HG02870 (cell line): ENCODE measurements around the gene FAM228B.

Source experiments
- ATAC-seq: cut with Tn5 transposase; IDR thresholded peaks from one replicate; pipeline ENCODE4 v1.9.1; 2021; ENCODE audit warnings: mild to moderate bottlenecking, moderate library complexity; ENCODE audit not compliant: unreplicated experiment

FAM228B gene

DNA sequence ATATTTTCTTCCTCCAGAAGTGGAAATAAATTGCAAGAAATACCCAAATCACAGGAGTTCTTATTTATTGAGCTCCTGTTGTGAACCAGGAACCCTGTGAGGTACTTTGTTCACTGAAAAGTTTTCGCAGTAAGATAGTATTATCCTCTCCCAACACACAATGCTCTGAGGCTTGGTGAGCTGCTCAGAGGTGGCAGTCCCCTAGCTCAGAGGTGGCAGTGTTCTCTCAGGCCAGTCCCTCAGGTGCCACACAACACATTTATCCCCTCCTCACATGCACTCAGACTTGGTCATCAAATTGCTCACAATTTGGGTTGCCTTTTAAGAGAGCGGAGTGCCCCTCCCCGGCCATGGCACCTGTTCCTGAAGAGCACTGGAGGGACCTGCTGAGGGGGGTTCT is 77.5 kb downstream of the FAM228B start:
- no peak for ATAC-seq

DNA sequence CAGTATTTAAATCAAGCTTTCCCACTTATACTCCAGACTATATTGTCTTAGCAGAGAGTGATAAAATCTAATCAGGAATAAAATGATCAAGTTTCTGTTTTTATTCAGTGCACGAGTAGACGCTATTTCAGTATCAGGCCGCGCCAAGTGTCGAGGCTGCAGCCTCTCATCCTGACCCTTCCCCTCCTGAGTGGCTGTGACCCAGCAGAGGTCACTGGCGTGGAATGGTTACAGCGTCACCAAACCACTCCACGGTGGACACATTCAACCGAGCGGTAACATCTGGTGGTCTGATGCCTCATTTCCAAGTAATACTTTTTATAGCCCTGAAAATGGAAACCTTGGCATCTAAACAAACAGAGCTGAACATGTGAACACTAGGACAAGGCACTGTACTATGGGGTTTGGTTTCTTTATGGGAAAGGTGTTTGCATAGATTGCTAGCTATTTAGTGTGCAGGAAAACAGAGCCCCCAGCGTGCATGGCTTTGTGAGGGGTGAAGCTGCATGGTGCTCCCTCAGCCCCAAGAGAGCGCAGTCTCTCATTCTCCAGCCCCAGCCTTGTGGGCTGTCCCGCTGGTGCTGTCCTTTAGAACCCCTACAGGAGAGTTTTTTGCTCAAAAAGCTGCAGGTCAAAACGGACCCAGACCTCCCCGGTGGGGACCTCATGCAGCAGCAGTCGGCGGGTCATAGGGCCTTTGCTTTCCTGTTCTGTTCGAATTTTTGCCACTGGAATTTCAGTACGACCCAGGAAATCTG is 79.9 kb downstream of the FAM228B start:
- no peak for ATAC-seq

- no peak for ATAC-seq
Measured at GRCh38 chr2:24203787-24204150, 80.5 kb downstream of the FAM228B start.

DNA sequence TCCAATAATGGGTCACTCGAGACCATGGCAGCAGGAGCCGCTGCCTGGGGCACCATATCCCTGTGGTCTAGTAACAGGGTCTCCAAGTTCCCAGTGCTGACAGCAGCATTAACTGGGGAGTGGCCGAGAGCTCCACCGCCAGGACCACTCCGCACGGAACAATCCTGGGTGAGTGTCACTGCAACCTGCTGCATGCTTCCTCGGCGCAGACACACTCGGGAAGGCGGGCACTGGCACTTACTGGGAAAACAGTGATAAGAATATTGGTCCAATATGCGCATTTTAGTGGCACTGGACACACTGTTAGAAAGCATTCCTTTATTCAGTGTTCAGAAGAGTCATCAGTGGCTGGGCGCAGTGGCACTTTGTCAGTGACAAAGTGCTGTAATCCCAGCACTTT is 81.2 kb downstream of the FAM228B start:
- ATAC-seq: no peak

GRCh38 chr2:24205131-24205530 is 81.9 kb downstream of the FAM228B start:
- ATAC-seq: no peak

DNA sequence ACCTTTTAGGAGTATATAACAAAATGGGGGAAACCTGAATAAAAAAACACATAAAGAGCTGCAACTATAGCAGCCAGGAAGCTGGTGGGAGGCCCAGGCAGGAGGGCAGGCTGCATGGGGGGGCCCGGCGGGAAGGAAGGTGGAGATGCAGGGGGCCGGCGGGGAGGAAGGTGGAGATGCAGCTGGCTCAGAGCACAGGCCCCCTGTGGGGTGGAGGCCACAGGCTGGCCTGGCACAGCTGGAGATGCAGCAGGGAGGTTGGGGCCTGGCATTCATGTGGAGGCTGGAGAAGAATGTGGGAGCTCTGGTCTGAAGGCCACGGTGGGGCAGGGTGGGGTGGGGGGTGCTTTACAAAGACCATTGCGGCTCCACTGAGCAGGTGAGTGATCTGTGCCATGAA is 83.0 kb downstream of the FAM228B start:
- ATAC-seq: no peak

DNA sequence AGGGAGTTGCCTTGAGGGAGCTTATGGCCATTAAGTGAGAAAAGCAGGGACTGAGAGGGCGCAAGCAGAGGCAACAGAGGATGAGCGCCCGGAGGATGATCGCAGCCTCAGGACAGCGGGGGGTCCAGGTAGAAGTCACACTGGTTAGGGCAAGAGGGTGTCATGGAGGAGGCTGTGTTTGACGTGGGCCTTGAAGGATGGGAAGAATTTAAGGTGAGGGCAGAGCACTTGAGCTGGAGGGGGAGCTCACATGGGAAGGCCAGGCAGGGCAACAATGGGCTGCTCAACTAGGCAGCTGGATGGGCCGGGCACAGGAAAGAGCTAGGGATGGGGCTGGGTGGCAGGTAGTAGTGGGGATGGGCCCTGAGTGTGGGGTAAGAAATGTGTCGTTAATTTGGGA is 83.4 kb downstream of the FAM228B start:
- ATAC-seq: no peak

DNA sequence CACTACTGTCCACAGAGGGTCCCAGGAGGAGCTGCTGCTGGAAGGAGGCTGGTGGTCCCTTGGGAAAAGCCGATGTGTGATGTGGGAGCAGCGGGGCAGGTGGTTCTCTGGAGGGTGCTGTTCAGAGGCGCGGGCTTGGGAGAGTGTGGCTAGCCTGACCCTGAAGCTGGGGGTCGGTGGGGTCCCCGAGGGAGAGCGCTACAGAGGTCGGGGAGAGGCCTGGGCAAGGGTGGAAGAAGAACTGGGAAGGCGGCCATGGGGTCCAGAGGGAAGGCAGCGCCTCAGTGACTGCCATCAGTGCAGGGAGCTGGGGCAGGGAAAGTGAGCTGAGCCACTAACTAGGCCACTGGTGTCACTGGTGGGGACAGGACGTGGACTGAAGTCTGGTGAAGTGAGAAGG is 84.1 kb downstream of the FAM228B start:
- ATAC-seq: no peak

GRCh38 chr2:24208490-24208889 is 85.2 kb downstream of the FAM228B start:
- no peak for ATAC-seq

GRCh38 chr2:24209389-24210105 is 86.3 kb downstream of the FAM228B start:
- no peak for ATAC-seq

- ATAC-seq: no peak
Measured at GRCh38 chr2:24210106-24210455, 86.8 kb downstream of the FAM228B start.

- ATAC-seq: no peak
Measured at GRCh38 chr2:24210723-24211122, 87.5 kb downstream of the FAM228B start.

- ATAC-seq: no peak
Measured at GRCh38 chr2:24211408-24211807, 88.1 kb downstream of the FAM228B start.

- peak; percentile 98 for ATAC-seq
Measured at GRCh38 chr2:24214880-24215279, 91.6 kb downstream of the FAM228B start.
